ENCODE data around the gene PTPN13.

Gene PTPN13

GRCh38 chr4:86818841-86819240 lies 224.7 kb downstream of the PTPN13 start:
- TF ChIP-seq GATA3 (IDR thresholded peaks at IDR 0.05; ENCODE audit: low read depth, low read length) (no peak), GATA2 (IDR thresholded peaks at IDR 0.05; ENCODE audit: low read depth, low read length) (no peak)

GRCh38 chr4:86819561-86819960 lies 225.4 kb downstream of the PTPN13 start:
- TF ChIP-seq GATA3 (IDR thresholded peaks at IDR 0.05; ENCODE audit: low read depth, low read length) = no peak
- no peak for TF ChIP-seq GATA2 (IDR thresholded peaks at IDR 0.05; ENCODE audit: low read depth, low read length)

DNA sequence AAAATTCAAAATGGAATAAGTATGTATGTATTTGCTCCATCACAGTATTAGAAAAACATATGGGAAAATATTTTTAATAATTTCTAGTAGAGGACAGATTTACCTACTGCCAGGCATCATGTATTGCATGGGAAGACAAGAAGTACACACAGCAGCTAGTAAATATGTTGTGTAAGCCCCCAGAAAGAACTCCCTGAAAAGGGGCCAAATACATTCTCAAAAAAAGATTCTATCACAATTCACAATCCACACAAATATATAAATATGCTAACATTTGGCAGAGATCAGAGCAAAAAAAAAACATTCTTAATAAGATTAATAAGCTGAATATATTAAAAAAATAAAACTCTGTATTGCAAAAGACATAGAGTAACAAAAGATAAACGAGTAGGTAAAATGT lies 227.0 kb downstream of the PTPN13 start:
- TF ChIP-seq GATA3 (IDR thresholded peaks at IDR 0.05; ENCODE audit: low read depth, low read length) = no peak
- TF ChIP-seq GATA2 (IDR thresholded peaks at IDR 0.05; ENCODE audit: low read depth, low read length) = no peak

DNA sequence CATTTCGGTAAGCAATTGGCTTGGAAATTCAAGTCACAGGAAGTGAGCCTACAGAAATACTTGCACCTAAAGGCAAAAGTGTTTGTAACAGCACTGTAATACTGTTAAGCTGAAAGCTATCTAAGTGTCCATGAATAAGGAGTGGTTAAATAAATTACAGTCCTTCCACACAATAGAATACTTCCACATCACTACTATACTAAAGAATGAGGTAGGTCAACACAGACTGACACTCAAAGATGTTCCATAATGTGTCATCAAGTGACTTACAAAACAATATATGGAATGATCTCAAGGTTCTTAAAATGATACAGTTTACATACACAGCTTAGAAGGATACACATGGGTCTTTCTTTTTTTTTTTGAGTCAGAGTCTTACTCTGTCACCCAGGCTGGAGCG lies 228.0 kb downstream of the PTPN13 start:
- TF ChIP-seq GATA3 (IDR thresholded peaks at IDR 0.05; ENCODE audit: low read depth, low read length) (no peak), GATA2 (IDR thresholded peaks at IDR 0.05; ENCODE audit: low read depth, low read length) (no peak)

DNA sequence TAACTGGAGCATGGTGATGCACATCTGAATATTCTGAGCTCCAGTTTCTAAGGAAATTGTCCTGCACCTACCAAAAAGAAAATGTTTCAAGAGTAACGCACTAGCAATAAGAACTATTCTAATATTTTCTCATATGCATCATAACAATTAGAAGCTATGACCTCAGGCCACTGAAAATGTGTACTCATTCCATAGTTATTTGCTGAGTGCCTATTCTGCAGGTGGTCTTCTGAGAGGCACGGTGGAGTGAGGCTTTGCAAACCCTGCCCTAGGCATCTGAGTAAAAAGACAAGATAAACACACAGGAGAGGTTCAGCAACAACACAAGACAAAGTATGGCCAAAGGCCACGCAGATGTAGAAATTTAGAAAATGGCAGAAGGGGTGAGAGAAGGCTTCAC lies 231.4 kb downstream of the PTPN13 start:
- TF ChIP-seq GATA2 (IDR thresholded peaks at IDR 0.05; ENCODE audit: low read depth, low read length) (no peak), GATA3 (IDR thresholded peaks at IDR 0.05; ENCODE audit: low read depth, low read length) (no peak)

GRCh38 chr4:86831262-86832130 lies 237.4 kb downstream of the PTPN13 start:
- TF ChIP-seq GATA3 (IDR thresholded peaks at IDR 0.05; ENCODE audit: low read depth, low read length) (no peak), GATA2 (IDR thresholded peaks at IDR 0.05; ENCODE audit: low read depth, low read length) (no peak)

DNA sequence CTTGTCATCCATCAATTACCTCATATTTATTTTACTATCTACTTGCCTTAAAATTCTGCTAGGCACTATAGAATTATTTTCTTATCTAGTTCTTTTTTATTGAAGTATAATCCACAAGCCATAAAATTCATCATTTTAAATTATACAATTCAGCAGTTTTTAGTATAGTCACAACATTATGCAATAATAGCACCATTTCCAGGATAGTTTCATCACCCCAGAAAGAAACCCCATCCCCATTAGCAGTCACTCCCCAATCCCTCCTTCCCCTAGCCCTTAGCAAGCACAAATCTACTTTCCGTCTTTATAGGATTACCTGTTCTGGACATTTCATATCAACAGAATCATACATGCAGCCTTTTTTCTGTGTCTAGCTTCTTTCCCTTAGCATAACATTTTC lies 239.5 kb downstream of the PTPN13 start:
- no peak for TF ChIP-seq GATA2 (IDR thresholded peaks at IDR 0.05; ENCODE audit: low read depth, low read length)
- TF ChIP-seq GATA3 (IDR thresholded peaks at IDR 0.05; ENCODE audit: low read depth, low read length) = no peak

DNA sequence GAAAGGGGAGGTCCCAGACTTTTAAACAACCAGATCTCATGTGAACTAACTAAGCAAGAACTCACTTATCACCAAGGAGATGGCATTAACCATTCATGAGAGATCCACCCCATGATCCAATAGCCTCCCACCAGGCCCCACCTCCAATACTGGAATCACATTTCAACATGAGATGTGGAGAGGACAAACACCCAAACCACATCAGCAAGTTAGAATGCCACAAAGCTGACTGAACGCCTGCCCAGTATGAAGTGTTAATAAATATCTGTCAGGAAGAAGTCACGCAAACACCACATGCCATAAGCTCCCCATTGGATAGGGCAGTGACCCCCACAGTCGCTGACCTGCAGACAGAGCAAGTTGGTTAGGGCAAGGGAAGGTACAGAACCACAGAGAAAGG lies 240.8 kb downstream of the PTPN13 start:
- no peak for TF ChIP-seq GATA3 (IDR thresholded peaks at IDR 0.05; ENCODE audit: low read depth, low read length)
- no peak for TF ChIP-seq GATA2 (IDR thresholded peaks at IDR 0.05; ENCODE audit: low read depth, low read length)

- TF ChIP-seq GATA2 (IDR thresholded peaks at IDR 0.05; ENCODE audit: low read depth, low read length) = no peak
- TF ChIP-seq GATA3 (IDR thresholded peaks at IDR 0.05; ENCODE audit: low read depth, low read length) = no peak
These were observed 241.6 kb downstream of the PTPN13 start for GRCh38 chr4:86835677-86836076.

- no peak for TF ChIP-seq GATA2 (IDR thresholded peaks at IDR 0.05; ENCODE audit: low read depth, low read length)
- no peak for TF ChIP-seq GATA3 (IDR thresholded peaks at IDR 0.05; ENCODE audit: low read depth, low read length)
These were observed 243.8 kb downstream of the PTPN13 start for GRCh38 chr4:86837691-86838503.

GRCh38 chr4:86840858-86841257 lies 246.7 kb downstream of the PTPN13 start:
- TF ChIP-seq GATA3 (IDR thresholded peaks at IDR 0.05; ENCODE audit: low read depth, low read length) = no peak

DNA sequence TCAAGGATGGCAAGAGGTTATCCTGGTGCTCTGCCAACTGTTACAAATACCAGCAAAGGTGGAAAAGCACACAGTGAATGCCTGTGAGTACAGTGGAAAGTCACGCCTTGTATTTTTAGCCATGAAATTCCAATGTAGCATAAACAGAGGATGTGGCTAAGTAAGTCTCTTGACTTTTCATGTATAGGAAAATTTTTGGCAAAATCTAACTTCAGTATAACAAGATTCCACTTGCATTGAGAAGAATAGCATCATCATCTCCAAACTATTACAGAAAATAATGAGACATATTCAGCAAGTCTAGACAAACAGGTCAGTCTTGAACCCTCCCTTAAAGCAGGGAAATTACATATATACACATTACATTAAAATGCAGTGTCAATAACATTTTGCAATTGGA lies 247.2 kb downstream of the PTPN13 start:
- no peak for TF ChIP-seq GATA2 (IDR thresholded peaks at IDR 0.05; ENCODE audit: low read depth, low read length)
- no peak for TF ChIP-seq GATA3 (IDR thresholded peaks at IDR 0.05; ENCODE audit: low read depth, low read length)

DNA sequence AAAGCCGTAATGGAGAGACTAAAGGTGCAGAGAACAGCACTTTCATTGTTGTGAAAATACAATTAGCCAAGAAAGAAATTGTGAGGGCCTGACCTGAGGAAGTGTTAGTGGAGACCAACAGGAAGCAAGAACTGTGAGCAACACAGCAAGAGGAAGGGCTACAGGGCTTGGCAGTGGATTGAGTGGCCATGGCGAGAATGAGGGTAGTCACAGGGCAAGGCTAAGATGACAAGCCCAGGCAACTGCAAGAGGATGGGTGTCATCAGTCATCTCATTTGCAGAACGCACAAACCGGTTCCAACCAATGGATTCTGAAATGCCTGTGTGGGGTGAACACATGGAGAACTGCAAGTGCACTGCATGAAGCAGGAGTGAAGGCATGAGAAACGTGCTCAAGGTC lies 251.5 kb downstream of the PTPN13 start:
- TF ChIP-seq GATA3 (IDR thresholded peaks at IDR 0.05; ENCODE audit: low read depth, low read length) (no peak), GATA2 (IDR thresholded peaks at IDR 0.05; ENCODE audit: low read depth, low read length) (no peak)

GRCh38 chr4:86846921-86847320 lies 252.8 kb downstream of the PTPN13 start:
- TF ChIP-seq GATA2 (IDR thresholded peaks at IDR 0.05; ENCODE audit: low read depth, low read length) (no peak), GATA3 (IDR thresholded peaks at IDR 0.05; ENCODE audit: low read depth, low read length) (no peak)

DNA sequence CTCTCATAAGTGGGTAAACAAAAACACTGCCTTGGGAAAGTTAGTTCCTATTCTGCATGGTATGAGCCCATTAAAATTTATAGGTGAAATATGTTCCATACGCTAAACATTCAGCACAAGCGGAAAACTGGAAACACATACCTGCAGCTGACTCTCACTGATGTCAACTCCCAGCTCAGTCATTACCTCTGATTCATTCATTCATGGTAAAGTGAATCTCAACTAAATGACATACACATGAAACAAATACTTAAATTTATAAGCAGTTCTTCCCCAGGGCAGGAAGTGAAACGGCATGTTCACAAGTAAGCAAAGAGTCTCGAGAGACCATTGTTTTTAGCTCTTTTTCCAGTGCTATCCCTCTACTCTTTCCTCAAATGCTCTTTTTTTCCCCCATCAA lies 253.5 kb downstream of the PTPN13 start:
- TF ChIP-seq GATA2 (IDR thresholded peaks at IDR 0.05; ENCODE audit: low read depth, low read length) (no peak), GATA3 (IDR thresholded peaks at IDR 0.05; ENCODE audit: low read depth, low read length) (no peak)

All from SH-SY5Y (cell line).